ENCODE results near the gene FAM53A.
"Not testable (repeated sequence)": the region's sequence is repeated elsewhere in the genome, so short reads cannot be mapped to it uniquely, and the experiment has no call there.

The FAM53A gene

DNA sequence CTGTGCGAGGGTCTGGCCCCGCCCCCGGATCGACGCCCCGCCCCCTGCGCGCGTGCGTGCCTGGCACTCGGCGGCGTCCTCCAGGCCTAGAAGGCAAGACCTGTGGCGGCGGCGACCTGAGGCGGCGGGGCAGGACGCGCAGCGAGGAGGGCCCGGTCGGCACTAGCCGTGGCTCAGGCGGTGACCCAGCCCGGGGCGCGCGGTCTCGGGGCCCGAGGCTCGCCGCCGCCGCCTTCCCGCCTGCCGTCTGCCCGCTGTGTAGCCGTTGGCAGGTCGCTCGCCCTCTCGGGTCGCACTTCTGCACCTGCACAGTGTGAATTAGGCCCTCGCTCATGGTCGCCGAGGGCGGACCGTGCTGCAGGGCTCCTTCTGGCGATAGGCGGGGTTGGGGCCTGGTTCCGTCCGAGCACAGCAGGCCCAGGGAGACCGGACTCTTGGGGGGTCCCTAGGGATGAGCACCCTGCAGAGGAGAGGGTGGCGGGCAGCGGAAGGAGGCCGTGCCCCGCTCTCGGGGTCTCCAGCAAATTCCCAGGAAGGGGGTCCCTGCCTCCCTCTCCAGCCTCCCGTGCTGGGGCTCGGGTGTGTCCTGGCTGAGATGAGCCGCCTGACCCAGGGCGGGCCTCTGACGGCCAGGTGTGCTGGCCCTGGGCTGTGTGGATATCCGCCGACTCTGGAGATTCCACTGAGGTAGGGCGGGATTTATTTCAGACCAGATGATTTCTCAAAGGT, 557 bp upstream of the FAM53A start:
- no peak for DNase-seq

DNA sequence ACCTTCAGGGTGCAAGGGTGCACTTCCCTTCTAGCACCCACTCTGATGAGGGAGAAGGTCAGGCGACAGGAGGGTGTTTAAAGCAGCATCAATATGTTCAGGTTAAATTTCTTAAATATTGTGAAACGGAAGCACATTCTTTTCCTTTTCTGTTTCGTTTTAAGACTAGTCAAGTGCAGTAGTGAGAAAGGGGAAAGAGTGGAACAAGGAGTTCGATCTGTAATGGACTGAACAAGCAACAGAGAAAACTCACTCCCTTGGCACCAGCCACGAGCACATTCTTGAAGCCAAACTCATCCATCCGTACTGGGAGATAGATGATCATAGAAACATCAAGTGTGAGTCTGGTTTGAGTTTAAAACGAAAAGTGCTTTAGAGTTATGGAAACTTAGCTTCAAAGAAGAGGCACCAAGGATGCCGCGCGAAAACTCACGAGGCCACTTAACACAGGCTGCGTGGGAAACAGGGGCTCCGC, 815 bp downstream of the FAM53A start:
- peak; percentile 7 for DNase-seq

DNA sequence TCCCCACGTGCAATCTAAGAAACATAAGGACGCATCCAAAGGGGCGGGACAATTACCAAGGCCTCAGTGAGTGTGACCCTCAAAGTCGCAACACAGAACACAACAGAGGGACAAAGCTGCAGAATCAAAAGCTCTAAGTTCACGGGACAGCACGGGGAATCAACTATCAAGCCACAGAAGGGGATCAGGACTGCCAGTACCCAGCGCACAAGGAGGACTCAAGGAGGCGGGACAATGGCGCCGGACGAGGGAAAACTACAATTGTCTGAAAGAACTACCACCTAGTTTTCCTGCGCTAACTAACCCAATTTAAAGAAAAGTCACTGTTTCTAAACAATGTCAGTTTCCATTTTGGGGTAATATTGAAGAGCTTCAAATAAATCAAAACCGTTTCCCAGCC, 1.3 kb downstream of the FAM53A start:
- no peak for DNase-seq

DNA sequence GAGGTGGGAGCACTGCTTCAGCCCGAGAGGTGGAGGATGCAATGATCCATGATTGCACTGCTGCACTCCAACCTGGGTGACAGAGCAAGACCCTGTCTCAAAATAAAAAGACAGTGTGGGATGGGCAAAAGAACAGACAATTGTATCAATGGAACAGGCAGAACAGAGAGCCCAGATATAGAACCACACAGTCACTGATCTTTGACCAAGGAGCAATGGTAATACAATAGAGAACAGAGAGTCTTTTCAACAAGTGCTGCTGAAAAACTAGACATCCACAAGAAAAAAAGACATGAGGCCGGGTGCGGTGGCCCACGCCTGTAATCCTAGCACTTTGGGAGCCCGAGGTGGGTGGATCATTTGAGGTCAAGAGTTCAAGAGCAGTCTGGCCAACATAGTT, 5.9 kb downstream of the FAM53A start:
- DNase-seq: no peak

DNA sequence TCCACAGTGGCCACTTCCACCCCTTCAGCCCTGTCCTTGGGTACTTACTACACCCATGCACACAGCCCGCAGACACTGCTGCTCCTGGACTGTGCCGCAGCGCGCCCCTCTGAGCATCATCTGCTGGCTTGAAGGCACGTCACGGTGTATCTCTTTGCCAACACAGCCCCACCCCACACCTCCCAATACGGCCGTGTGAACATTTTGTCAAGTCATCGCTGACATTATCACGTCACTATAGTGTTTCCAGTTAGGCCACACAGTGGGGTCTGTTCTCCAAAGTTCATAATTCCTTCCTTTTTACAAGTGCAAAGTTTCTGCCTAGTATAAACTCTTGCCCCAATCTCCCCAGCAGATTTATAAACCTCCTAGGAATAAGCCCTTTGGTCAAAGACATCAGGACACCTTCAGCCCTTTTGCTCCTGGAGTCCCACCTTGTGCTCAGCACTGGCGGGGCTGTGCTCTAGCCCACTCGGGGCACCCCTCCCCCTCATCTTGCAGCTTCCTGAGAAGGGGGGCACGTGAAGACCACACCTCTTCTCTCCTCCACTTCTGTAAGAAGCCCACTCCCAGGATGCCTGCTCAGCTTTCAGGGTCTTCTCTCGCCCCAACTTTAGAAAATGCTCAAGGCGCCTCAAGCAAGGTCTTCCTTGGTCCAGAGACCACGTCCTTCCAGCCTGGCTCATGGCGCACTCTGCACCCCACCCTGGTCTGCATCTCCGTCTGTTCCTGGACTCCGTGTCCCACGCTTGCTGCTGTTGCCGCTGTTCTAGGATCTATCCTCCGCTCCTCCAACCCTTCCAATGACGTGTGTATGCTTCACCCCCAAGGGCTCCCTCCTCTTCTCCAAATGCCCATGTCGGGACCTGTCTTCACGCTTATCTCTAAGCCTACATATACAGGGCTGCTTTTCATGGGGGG, 7.2 kb downstream of the FAM53A start:
- DNase-seq: no peak

DNA sequence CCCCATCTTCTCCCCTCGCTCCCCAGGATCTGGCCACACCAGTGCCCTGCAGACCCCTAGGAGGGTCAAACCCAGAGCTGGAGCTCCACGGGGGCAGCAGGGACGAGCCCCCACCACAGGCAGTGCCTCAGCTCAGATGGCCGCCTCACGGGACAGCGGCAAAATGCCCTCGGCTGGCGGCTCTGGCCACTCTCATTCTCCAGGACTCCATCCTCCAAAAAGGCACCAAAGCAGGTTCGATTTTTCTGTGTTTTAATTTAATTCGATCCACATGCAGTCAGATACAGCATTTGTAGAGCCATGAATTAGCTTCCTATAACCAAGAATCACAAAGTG, 8.3 kb downstream of the FAM53A start:
- no peak for DNase-seq

DNA sequence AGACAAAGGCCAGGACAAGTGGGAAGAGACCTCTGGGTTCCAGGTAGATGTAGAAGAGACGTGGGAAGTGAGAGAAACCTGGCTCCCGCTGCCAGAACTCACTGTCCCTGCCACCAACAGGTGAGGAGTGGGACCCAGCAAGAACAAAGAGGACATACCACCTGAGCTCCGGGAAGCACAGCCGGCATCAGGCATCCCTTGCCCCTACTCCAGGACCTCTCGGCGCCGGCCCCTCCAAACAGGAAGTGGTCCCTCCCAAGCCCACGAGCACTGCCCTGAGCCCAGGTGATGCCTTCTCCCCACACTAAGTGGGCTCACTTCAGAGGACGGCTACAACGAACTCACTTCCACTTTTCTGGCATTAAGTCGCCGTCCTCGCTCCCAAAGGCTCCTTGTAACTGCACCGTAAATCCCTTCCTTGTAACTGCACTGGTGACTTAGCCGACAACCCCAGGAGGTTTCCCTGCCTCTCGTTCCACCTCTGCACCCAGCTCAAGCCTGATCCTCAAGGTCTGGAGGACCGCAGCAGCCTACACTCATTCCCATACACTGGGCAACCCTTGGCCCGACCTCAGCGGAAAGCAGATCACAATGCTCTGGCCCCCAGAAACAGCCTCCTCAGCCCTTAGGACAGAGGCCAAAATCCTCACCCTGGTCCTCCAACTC, 8.8 kb downstream of the FAM53A start:
- DNase-seq: no peak

DNA sequence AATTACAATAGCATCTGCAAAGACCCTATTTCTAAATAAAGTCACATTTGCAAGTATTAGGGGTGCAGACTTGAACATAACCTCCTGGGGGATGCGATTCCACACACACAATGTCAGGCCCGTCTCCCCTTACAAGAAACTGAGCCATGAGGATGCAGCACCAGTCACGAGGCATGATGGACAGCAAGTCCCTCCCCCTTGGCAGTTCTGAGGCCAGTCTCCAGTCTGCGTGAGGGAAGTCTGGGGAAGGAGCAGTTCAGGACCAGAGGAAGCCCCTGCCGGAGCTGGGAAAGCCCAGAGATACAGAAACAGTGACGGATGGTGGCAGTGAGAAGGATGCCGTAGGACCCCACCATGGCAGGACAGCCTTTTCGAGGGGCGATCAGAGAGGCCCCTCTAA, 9.4 kb downstream of the FAM53A start:
- DNase-seq: no peak

DNA sequence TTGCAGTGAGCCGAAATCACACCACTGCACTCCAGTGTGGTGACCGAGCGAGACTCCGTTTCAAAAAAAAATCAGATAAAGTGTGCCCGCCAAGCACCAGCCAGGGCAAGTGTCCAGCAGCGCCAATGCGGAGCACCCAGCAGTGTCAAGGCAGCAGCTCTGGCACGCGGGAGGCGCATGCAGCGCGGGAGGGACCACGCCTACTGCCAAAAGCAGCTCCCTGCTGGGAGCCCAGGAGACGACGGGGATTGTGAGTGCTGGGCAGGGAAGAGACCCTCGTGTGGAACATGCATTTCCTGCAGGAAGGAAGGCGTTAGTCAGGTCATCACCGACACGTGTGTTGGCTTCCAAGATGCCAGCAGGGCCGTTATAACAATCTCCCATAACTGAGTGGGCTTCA, 10.4 kb downstream of the FAM53A start:
- DNase-seq: no peak

DNA sequence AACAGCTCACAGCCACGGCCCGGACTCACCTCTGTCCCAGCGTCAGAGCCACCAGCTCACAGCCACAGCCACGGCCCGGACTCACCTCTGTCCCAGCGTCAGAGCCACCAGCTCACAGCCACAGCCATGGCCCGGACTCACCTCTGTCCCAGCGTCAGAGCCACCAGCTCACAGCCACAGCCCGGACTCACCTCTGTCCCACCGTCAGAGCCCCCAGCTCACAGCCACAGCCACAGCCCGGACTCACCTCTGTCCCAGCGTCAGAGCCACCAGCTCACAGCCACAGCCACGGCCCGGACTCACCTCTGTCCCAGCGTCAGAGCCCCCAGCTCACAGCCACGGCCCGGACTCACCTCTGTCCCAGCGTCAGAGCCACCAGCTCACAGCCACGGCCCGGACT, 13.1 kb downstream of the FAM53A start:
- DNase-seq: not testable (repeated sequence)

DNA sequence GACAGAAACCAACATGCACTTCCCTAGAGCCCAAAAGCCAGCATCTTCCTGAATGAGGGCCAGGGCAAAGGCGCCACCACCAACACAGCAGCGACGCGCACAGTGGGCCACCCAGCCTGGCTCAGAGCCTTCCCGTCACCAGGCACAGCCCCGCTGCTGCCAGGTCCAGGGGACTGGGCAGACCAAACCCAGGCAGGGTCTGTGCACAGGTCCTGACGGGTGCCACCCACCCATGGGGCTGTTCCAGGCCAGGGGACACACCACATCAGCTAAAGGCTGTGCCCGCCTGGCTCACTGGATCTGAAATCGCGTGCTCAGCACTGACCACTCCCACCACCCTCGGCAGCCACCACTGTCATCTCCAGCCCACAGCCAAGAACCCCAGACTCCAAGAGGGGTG, 13.8 kb downstream of the FAM53A start:
- no peak for DNase-seq

DNA sequence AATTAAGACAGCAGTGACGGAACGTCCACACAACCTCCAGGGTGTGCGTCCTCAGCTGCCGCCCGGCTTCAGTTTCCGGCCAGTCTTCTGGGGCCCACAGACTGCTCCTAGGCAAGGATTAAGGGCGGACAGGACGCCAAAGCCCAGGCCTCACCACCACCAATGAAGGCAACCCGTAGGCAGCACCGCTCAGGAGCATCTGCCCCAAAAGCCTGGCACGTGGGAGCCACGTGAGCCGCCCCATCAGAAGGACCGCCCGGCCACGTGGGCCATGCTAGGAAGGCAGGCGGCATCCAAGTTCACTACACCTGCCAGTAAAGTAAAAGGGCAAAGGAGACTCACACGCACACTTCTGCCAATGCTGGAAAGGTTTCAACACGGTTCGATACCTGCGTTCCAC, 14.3 kb downstream of the FAM53A start:
- DNase-seq: no peak

DNA sequence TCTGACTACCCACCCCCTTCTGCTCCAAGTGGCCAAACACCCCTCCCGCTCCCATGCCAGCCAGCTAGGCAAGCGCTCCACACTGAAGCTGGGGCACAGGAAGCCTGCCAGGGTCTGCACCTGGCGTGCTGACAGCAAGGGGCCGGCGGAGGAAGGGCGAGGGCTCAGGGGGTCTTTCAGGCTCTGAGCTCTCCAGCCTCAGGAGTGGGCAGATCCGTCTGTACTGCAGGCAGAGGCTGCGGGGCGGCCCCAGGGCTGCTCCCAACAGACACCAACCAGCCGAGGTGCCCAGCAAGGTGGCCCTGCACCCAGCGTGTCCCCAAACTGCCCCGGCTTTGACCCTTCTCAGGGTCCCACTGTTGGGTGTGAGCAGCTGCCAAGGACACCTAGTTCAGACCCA, 14.8 kb downstream of the FAM53A start:
- DNase-seq: no peak

DNA sequence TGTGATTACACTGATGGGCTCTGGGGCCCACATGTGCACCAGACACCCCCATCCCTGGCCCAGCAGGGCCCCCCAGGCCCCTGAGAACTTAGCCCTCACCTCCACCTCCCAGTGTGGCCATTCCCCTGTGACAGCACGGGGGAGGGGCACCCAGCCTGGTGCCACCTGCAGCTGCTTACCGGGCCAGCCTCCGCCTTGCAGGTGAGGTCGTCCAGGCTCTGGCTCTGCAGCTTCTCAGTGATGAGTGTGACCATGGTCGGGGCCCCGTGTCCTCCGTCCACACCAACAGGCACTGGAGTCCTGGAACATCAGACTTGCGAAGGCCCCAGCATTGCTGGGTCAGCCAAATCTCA, 15.6 kb downstream of the FAM53A start:
- DNase-seq: no peak

DNA sequence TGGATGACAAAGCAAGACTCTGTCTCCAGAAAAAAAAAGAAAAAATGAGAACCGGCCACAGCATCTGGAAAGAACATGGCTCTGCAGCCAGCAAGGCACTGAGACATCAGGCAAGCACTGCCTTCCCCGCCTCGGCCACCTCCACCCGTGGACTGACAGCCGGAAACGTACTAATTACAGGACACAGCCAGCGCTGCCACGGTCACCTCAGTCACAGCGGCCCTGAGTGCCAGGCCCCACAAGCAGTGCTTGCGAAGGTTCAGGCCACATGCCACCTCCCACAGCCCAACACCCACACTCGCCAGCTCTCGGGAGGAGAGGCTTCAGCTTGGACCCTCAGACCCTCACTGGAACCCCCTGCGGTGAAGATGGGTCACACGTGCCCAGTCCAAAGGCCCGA, 16.8 kb downstream of the FAM53A start:
- no peak for DNase-seq

DNA sequence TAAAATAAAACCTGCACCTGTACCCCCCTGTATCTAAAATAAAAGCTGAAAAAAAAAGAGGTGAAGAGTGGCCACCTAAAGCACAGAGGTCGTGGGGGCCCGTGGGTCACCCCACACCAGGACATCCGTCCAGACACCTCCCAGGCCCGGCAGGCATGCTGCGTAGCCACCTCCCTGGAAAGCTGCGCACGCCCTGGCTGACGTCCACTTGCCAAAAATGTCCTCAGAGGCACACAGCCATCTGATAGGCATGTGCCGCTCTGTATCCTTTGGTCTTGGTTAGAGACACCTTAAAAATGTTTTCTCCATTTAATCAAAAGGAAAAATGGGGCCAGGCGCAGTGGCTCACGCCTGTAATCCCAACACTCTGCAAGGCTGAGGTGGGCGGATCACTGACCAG, 17.7 kb downstream of the FAM53A start:
- DNase-seq: no peak

DNA sequence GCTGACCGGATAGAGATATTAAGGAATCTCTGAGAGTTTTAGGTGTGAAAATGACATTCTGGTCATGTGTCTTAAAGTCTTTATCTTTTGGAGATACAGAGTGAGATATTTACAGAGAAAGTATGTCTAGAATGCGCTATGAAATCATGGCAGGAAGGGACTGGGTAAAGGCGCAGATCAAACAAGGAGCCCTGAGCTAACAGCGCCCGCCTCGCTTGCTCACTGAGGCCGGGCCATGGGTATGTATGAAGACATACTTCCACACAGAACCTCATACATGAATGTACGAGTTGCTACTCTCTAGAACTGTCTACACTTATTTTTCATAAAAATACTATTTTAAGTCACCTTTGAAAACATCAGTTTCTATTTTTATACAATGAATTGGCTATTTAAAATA, 20.0 kb downstream of the FAM53A start:
- DNase-seq: no peak

DNA sequence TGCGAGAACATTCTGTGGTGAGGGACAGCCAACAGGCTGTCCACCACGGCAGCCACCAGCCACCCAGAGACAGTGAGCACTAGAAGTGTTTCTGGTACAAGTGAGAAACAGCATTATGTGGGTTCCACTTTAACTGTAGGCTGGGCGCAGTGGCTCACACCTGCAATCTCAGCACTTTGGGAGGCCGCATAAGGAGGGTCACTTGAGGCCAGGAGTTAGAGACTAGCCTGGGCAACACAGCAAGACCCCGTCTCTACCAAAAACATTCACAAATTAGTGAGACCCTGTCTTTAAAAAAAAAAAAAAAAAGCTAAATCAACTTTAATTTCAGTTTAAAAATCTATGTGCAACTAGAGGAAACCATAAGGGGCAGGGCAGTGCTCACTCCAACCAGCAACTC, 20.6 kb downstream of the FAM53A start:
- no peak for DNase-seq

DNA sequence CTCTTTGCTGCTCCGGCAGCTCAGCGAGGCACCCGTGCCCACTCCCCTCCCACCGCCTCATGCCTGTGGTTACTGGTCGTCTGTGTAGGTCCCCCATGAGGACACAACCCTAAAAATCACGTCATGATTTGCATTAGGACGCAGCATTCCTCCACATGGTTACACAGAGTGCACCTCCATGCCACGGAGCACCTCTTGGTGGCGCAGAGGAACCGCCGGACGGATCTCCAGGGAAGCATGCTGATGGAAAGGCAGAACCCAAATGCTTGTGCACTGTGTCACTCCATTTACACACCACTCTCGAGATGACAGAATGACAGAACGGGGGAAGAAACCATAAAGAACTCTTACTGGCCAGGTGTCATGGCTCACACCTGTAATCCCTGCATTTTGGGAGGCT, 22.4 kb downstream of the FAM53A start:
- DNase-seq: no peak

DNA sequence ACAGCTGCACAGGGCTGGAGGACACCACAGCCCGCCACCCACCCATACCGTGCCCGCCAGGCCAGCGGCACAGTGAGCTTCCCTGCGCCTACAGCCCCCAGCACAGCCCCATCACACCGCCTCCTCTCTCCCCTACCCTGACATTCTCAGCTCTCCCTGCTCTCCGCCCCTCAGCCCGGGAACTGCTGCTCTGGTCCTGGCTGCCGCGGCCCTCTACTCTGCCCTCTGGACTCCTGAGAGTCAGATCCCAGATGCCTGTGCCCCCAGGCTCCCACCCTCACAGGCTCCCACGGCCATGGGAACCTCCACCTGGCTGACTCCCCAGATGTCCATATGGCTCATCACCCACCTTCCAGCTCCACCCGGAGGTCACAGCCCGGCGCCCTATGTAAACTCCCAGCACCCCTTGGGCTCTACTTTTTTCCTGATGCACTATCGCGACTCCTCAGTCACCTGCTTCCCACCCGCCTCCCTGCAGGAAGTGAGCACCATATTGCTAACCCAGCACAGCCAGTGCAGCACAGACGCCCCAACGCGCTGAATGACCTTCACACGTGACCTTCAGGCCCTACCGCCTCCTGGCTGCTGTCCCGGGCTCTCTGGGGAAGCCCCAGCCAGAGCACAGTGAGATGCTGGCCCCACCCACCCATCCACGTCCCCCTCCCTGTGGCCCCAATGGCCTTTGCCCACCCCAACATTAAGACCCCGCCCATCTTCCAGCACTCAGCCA, 23.0 kb downstream of the FAM53A start:
- DNase-seq: no peak

DNA sequence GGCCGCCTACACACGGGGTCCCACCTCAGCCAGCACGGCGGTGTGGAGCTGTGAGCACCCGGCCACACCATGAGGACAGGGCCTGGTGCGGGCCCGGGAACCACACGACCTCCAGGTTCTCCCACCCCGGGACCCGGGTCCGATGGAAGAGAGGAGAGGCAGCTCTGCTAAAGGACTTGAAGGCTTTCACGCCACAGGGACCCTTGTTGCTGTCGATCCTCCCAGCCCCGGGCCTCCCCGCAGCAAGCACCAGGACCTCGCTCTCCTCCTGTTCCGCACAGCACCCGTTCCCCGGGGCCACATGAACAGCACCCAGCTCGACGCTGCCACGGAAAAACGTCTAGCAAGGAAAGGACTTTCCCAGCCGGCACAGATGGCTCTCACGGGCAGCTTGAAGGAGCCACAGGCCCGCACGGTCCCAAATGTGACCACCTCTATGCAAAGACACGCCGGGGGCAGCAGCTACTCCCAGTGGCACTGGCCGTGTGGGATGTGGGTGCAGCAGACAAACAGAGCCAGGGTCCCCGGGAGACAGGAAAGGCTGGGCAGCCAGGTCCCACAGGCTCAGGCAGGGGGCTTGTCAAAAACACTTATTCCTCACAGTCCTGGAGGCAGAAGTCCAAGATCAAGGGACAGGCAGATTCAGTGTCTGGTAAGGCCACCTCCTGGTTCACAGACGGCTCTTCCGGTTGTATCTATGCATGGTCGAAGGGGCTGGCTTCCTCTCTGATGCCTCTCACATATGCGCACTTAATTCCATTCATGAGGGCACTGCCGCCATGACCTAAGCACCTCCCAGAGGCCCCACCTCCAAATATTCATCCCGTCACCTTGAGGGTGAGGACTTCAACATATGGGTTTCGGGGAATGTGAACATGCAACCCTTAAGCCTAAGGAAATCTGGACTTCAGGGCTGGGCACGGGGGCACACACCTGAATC, 24.7 kb downstream of the FAM53A start:
- DNase-seq: no peak

DNA sequence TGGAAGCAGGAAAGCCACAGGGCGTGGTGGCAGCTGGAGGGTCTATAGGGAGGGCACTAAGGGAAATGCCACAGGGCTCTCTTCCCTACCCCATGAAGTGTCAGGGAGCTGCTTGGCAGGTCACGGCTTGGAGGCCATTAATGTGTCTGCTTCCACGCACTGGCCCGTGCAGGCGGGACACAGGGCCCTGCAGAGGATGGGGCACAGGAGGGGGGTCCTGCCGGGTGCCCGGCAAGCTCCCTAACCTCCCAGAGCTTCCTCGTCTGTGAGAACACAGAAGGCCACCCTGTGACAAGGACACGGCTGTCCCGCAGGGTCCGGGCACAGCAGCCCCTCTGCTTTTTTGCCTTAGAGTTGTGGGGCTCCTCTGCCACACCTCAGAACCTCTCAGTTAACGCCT, 25.5 kb downstream of the FAM53A start:
- DNase-seq: no peak
